SU-DHL-6 (cell line): ENCODE measurements around the gene NUB1.

ENCODE experiments used
- CTCF ChIP-seq: fragments of 200-600 bp; sonication (generic); IDR thresholded peaks from one replicate; pipeline ENCODE4 v1.5.1; 2017; ENCODE audit warnings: antibody characterized with exemption, mild to moderate bottlenecking, low read length, moderate library complexity; ENCODE audit not compliant: insufficient read depth, poor library complexity, severe bottlenecking
- EZH2phosphoT487 ChIP-seq: fragments of 200-600 bp; sonication (generic), shearing (Covaris generic); conservative IDR thresholded peaks from 2 replicates; pipeline ENCODE4 v1.6.1; 2018; ENCODE audit warnings: mild to moderate bottlenecking, antibody characterized with exemption, low read length, moderate library complexity, mixed read lengths

- TF ChIP-seq CTCF (no peak), EZH2phosphoT487 (no peak)
These were observed 33.4 kb upstream of the NUB1 start for GRCh38 chr7:151308256-151308655.
